ENCODE measurements around the gene LRRC14B.
"Not testable (repeated sequence)": the region's sequence is repeated elsewhere in the genome, so short reads cannot be mapped to it uniquely, and the experiment has no call there.

GRCh38 chr5:240550-240949 is 49.3 kb downstream of the LRRC14B start:
- TF ChIP-seq POLR2A, POLR2AphosphoS5, EP300 (IDR thresholded peaks at IDR 0.05): not testable (repeated sequence)
- TF ChIP-seq, protein P1, sequence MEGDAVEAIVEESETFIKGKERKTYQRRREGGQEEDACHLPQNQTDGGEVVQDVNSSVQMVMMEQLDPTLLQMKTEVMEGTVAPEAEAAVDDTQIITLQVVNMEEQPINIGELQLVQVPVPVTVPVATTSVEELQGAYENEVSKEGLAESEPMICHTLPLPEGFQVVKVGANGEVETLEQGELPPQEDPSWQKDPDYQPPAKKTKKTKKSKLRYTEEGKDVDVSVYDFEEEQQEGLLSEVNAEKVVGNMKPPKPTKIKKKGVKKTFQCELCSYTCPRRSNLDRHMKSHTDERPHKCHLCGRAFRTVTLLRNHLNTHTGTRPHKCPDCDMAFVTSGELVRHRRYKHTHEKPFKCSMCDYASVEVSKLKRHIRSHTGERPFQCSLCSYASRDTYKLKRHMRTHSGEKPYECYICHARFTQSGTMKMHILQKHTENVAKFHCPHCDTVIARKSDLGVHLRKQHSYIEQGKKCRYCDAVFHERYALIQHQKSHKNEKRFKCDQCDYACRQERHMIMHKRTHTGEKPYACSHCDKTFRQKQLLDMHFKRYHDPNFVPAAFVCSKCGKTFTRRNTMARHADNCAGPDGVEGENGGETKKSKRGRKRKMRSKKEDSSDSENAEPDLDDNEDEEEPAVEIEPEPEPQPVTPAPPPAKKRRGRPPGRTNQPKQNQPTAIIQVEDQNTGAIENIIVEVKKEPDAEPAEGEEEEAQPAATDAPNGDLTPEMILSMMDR (IDR thresholded peaks at IDR 0.05) = not testable (repeated sequence)

All from sigmoid colon (tissue), 4 donors.